Renal cortical epithelial cell (primary cell): Measurements from ENCODE around the gene PMVK. TPM values are rescaled to one million over a fixed set of nuclear protein-coding genes. Genes with fewer than 3 reads are reported as not detected.

Experiments used
- DNase-seq: peaks from one replicate; pipeline ENCODE4 v3.0.0-alpha.2; 2011; ENCODE audit warnings: low read depth
- total RNA-seq: library from RNA; depleted of rRNA; stranded (reverse); fragments of >200 nt; gene quantifications from 2 replicates; pipeline ENCODE4 v1.2.3, GENCODE V29; 2014

PMVK gene
- total RNA-seq, 1 donor from 2014 or later, result 8.8 TPM

GRCh38 chr1:154881820-154882535 lies 54.5 kb downstream of the PMVK start:
- no peak for DNase-seq

GRCh38 chr1:154880671-154881070 lies 55.8 kb downstream of the PMVK start:
- DNase-seq, result no peak

GRCh38 chr1:154879038-154879421 lies 57.5 kb downstream of the PMVK start:
- DNase-seq, result no peak

GRCh38 chr1:154878371-154879037 lies 58.0 kb downstream of the PMVK start:
- DNase-seq, result peak; percentile 34

- peak; percentile 41 for DNase-seq
Measured at GRCh38 chr1:154877370-154877974, 59.0 kb downstream of the PMVK start.

GRCh38 chr1:154876842-154877369 lies 59.6 kb downstream of the PMVK start:
- no peak for DNase-seq

Other genes starting within 250 kb of the PMVK start
- under 0.01 TPM in 1 of 2 replicates, not detected in the other for gene KCNN3, start 66.4 kb downstream of the PMVK start, total RNA-seq
- gene PBXIP1, start 19.4 kb upstream of the PMVK start, total RNA-seq, result 81.3 and 141 TPM in 2 replicates
- gene PYGO2, start 25.1 kb upstream of the PMVK start, total RNA-seq, result 5.4 and 18.4 TPM in 2 replicates
- 107 and 140 TPM in 2 replicates for gene SHC1, start 34.0 kb upstream of the PMVK start, total RNA-seq
- 23.4 and 106 TPM in 2 replicates for gene CKS1B, start 38.0 kb upstream of the PMVK start, total RNA-seq
- gene FLAD1, start 46.6 kb upstream of the PMVK start, total RNA-seq, result 21.6 and 32.5 TPM in 2 replicates
- 0.60 TPM in 1 of 2 replicates, not detected in the other for gene LENEP, start 56.9 kb upstream of the PMVK start, total RNA-seq
- gene ZBTB7B, start 66.1 kb upstream of the PMVK start, total RNA-seq, result 29.2 and 36.5 TPM in 2 replicates
- gene DCST2, start 97.1 kb upstream of the PMVK start, total RNA-seq, result 0.05 TPM in 1 of 2 replicates, not detected in the other
- gene DCST1, start 97.1 kb upstream of the PMVK start, total RNA-seq, result not detected in 2 replicates
- 47.9 and 137 TPM in 2 replicates for gene ADAM15, start 114.6 kb upstream of the PMVK start, total RNA-seq
- gene EFNA4, start 127.0 kb upstream of the PMVK start, total RNA-seq, result 9.5 and 12.5 TPM in 2 replicates
- 1.4 and 2.4 TPM in 2 replicates for gene EFNA3, start 142.1 kb upstream of the PMVK start, total RNA-seq
- gene EFNA1, start 191.2 kb upstream of the PMVK start, total RNA-seq, result 68.3 and 80.4 TPM in 2 replicates
- gene SLC50A1, start 199.1 kb upstream of the PMVK start, total RNA-seq, result 16.7 and 63.0 TPM in 2 replicates
- gene DPM3, start 203.8 kb upstream of the PMVK start, total RNA-seq, result 12.7 and 30.9 TPM in 2 replicates
- 65.4 and 102 TPM in 2 replicates for gene KRTCAP2, start 236.6 kb upstream of the PMVK start, total RNA-seq
- gene TRIM46, start 237.1 kb upstream of the PMVK start, total RNA-seq, result 2.6 and 5.9 TPM in 2 replicates